ENCODE results near the gene NEK3. TPM values are rescaled to one million over a fixed set of nuclear protein-coding genes. Genes with fewer than 3 reads are reported as not detected.
"Not testable (repeated sequence)": the region's sequence is repeated elsewhere in the genome, so short reads cannot be mapped to it uniquely, and the experiment has no call there.

Gene NEK3, protein sequence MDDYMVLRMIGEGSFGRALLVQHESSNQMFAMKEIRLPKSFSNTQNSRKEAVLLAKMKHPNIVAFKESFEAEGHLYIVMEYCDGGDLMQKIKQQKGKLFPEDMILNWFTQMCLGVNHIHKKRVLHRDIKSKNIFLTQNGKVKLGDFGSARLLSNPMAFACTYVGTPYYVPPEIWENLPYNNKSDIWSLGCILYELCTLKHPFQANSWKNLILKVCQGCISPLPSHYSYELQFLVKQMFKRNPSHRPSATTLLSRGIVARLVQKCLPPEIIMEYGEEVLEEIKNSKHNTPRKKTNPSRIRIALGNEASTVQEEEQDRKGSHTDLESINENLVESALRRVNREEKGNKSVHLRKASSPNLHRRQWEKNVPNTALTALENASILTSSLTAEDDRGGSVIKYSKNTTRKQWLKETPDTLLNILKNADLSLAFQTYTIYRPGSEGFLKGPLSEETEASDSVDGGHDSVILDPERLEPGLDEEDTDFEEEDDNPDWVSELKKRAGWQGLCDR
- total RNA-seq (2021) (1.6 and 3.7 TPM in 2 replicates), Bru-seq, nascent RNA (percentile 30 among the genes with signal in this experiment), BruChase-seq, experiment 1, labeled RNA remaining after a 2-hour chase (percentile 35 among the genes with signal in this experiment), BruChase-seq, experiment 2, labeled RNA remaining after a 6-hour chase (percentile 25 among the genes with signal in this experiment)
- long read RNA-seq, partial matches to known transcripts = 0 of 2 reads
- long read RNA-seq, other reads (novel, unspliced or antisense) = 2 of 2 reads

DNA sequence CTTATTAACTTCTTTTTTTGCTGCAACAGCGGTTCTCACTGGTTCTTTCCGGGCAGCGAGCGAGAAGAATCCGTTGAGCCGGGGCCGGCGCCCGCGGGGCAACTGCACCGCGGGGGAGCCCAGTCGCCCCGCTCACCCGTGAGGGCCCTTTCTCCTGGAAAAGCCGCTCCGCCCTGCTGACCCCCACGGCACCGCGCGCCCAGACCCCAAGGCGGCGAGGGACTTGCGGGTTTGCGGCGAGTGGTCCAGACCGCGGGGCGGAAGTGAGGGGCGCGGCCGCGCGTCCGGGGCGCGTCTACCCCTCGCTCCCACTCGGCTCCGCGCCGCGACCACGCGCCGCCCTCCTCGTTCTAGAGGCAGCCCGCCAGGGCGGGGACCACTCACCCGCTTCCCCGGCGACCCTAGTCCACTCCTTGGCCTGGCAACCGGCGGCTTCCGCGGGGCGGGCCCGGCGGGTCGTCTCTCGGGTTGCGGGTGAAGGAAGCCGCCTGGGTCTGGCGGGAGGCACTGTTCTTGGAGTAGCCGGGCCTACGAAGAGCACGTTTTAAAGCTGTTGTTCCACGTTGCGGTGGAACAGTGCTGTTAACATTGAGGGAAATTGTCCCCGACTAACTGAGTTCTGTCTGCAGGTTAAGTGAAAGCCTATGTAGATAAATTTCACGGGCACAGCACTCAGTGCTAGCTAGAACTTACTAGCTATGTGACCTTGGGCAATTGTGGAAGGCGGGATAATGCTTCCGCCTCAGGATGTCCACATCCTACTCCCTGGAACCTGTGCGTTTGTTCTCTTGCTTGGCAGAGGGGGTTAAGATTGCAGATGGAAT is at the start of gene NEK3:
Gene NEK3, minus strand, starts transcription at position 439 of the 824 bp plus-strand sequence. CDS start 3,406 bp downstream, outside the sequence.
- TF ChIP-seq EZH2 (IDR thresholded peaks at IDR 0.05; ENCODE audit: low read depth) = peak; percentile 75; the same call in 1 of the 2 replicates
- TF ChIP-seq, protein P1, sequence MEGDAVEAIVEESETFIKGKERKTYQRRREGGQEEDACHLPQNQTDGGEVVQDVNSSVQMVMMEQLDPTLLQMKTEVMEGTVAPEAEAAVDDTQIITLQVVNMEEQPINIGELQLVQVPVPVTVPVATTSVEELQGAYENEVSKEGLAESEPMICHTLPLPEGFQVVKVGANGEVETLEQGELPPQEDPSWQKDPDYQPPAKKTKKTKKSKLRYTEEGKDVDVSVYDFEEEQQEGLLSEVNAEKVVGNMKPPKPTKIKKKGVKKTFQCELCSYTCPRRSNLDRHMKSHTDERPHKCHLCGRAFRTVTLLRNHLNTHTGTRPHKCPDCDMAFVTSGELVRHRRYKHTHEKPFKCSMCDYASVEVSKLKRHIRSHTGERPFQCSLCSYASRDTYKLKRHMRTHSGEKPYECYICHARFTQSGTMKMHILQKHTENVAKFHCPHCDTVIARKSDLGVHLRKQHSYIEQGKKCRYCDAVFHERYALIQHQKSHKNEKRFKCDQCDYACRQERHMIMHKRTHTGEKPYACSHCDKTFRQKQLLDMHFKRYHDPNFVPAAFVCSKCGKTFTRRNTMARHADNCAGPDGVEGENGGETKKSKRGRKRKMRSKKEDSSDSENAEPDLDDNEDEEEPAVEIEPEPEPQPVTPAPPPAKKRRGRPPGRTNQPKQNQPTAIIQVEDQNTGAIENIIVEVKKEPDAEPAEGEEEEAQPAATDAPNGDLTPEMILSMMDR (conservative IDR thresholded peaks at IDR 0.05) = no peak
- intact Hi-C loops (cut with micrococcal nuclease; ENCODE audit: unreplicated experiment) = no loop called here
- H3K4me1 ChIP-seq (replicated peaks; ENCODE audit: insufficient read depth) = no peaks in the 10 kb centered on the region
- H2AFZ ChIP-seq = peak within 1 kb of the TSS; percentile 70
- H3K27ac ChIP-seq = no peak within 1 kb of the TSS
- POLR2A ChIA-PET (ENCODE audit: unreplicated experiment) = interaction anchor here (0.7 kb wide), 1 partner anchor 161 kb away, joined by 6 read pairs; no protein-coding TSS in a partner anchor
- H4K20me1 ChIP-seq (ENCODE audit: insufficient read depth) = no peaks in the 10 kb centered on the region
- peak within 1 kb of the TSS; percentile 77 for H3K4me2 ChIP-seq
- H3K36me3 ChIP-seq (ENCODE audit: low read depth) = no peaks in the 10 kb centered on the region
- H3K27me3 ChIP-seq (ENCODE audit: insufficient read depth, low read depth) = peaks cover 22% of the 10 kb centered on the region
- peak within 1 kb of the TSS; percentile 74 for H3K4me3 ChIP-seq
- H3F3A ChIP-seq (ENCODE audit: insufficient read depth, low read depth) = no peaks in the 10 kb centered on the region
- CTCF ChIA-PET = no interaction called here
- no TSS peak for BruUV-seq (replicated peaks)
- no peaks in the 10 kb centered on the region for H3K9me3 ChIP-seq (ENCODE audit: insufficient read depth, low read depth)
- no peaks in the 10 kb centered on the region for H3K79me2 ChIP-seq (ENCODE audit: low read depth)
- no peaks in the 10 kb centered on the region for H3K9me2 ChIP-seq (ENCODE audit: insufficient read depth)
- DNase-seq = peak in 1 of 2 experiments; percentile 29

DNA sequence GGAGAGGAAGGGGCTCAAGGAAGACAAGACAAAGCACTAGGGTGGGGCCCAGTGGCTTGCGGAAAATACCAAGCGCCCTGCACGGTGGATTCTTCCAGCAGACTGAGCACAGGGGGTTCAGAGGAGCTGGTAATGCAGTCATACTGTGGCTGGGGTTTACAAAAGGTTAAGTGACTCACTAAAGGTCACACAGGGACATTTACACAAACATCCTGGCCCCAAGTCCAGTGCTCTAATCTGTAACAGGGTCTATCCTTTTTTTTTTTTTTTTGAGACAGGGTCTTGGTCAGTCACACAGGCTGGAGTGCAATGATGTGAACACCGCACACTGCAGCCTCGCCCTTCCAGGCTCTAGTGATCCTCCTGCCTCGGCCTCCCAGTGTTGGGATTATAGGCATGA is 49.0 kb upstream of the NEK3 start:
- H2AFZ ChIP-seq; H3K9me2 ChIP-seq (ENCODE audit: insufficient read depth); H3K27me3 ChIP-seq (ENCODE audit: insufficient read depth, low read depth); DNase-seq; H3K36me3 ChIP-seq (ENCODE audit: low read depth); H3F3A ChIP-seq (ENCODE audit: insufficient read depth, low read depth); H3K4me2 ChIP-seq; CTCF ChIA-PET; POLR2A ChIA-PET (ENCODE audit: unreplicated experiment); H3K4me1 ChIP-seq (replicated peaks; ENCODE audit: insufficient read depth); H3K79me2 ChIP-seq (ENCODE audit: low read depth); H3K27ac ChIP-seq; H3K9me3 ChIP-seq (ENCODE audit: insufficient read depth, low read depth); H3K4me3 ChIP-seq; intact Hi-C loops (cut with micrococcal nuclease; ENCODE audit: unreplicated experiment); H4K20me1 ChIP-seq (ENCODE audit: insufficient read depth); BruUV-seq (replicated peaks): not testable (repeated sequence)

DNA sequence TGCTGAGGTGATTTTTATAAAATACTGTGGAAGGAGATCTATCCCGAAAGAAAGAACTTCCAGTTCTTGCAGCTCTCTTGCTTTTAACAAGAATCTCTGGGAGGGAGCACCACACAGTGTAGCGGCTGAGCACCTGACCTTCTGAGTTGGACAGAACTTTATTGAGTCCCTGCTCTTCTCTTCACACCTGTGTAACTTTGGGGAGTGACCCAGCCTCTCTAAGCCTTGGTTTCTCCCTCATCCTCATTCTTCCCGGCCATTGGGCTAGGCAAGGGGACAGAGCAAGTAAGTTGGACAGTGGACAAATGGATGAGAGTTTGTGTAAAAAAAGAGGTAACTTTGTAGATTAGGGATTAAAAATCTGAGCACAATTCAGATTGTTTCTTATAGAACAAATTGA is 48.5 kb upstream of the NEK3 start:
- BruUV-seq (replicated peaks); H3F3A ChIP-seq (ENCODE audit: insufficient read depth, low read depth); CTCF ChIA-PET; H3K36me3 ChIP-seq (ENCODE audit: low read depth); H3K9me3 ChIP-seq (ENCODE audit: insufficient read depth, low read depth); H3K4me3 ChIP-seq; DNase-seq; intact Hi-C loops (cut with micrococcal nuclease; ENCODE audit: unreplicated experiment); H3K27ac ChIP-seq; H4K20me1 ChIP-seq (ENCODE audit: insufficient read depth); POLR2A ChIA-PET (ENCODE audit: unreplicated experiment); H2AFZ ChIP-seq; H3K9me2 ChIP-seq (ENCODE audit: insufficient read depth); H3K4me2 ChIP-seq; H3K79me2 ChIP-seq (ENCODE audit: low read depth); H3K27me3 ChIP-seq (ENCODE audit: insufficient read depth, low read depth); H3K4me1 ChIP-seq (replicated peaks; ENCODE audit: insufficient read depth): not testable (repeated sequence)

DNA sequence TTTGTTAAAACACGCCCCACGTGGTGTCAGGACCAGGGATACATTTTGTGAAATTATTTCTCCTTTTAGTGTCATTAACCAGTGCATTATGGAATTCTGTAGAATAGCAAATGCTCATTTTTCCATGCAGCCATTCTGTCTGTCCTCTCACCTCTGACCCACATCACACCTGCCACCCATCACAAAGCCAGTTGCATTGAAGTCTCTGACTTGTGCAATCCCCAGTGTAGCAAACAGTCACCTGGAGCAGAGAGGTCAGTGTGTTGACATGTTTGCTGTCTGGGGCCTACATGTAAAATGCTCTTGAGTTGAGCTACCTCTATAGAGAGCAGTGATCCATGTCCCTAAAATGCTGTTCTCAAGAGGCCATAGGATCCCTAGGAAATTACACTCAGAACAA is 47.9 kb upstream of the NEK3 start:
- H3K27me3 ChIP-seq (ENCODE audit: insufficient read depth, low read depth); H3K79me2 ChIP-seq (ENCODE audit: low read depth); H3K4me3 ChIP-seq; intact Hi-C loops (cut with micrococcal nuclease; ENCODE audit: unreplicated experiment); H3F3A ChIP-seq (ENCODE audit: insufficient read depth, low read depth); H3K36me3 ChIP-seq (ENCODE audit: low read depth); DNase-seq; H3K9me2 ChIP-seq (ENCODE audit: insufficient read depth); H3K27ac ChIP-seq; H3K4me2 ChIP-seq; H2AFZ ChIP-seq; CTCF ChIA-PET; BruUV-seq (replicated peaks); H3K4me1 ChIP-seq (replicated peaks; ENCODE audit: insufficient read depth); POLR2A ChIA-PET (ENCODE audit: unreplicated experiment); H4K20me1 ChIP-seq (ENCODE audit: insufficient read depth); H3K9me3 ChIP-seq (ENCODE audit: insufficient read depth, low read depth): not testable (repeated sequence)

DNA sequence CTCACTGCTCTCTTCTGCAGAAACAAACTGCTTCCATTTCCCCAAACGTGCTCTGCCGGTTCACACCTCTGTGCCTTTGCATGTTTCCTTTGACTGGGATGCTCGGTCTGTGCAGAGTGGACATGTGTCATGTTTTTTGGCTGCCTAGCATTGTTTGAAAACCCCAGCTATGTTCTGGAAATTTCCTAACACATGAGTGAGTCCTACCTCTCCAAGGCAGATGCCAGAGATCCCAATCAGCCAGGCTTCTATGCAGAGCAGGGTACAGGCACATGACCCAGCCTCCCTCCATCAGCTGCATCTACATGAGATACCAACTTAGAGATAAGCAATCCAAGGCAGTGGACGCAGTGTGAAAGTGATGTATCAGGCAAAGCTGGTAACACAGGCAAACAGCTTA is 45.1 kb upstream of the NEK3 start:
- H3K4me2 ChIP-seq; H3K79me2 ChIP-seq (ENCODE audit: low read depth); CTCF ChIA-PET; H3K27ac ChIP-seq; H3K36me3 ChIP-seq (ENCODE audit: low read depth); BruUV-seq (replicated peaks); H4K20me1 ChIP-seq (ENCODE audit: insufficient read depth); DNase-seq; H3F3A ChIP-seq (ENCODE audit: insufficient read depth, low read depth); intact Hi-C loops (cut with micrococcal nuclease; ENCODE audit: unreplicated experiment); H3K27me3 ChIP-seq (ENCODE audit: insufficient read depth, low read depth); H3K9me2 ChIP-seq (ENCODE audit: insufficient read depth); H2AFZ ChIP-seq; H3K4me3 ChIP-seq; H3K4me1 ChIP-seq (replicated peaks; ENCODE audit: insufficient read depth); H3K9me3 ChIP-seq (ENCODE audit: insufficient read depth, low read depth): not testable (repeated sequence)
- POLR2A ChIA-PET (ENCODE audit: unreplicated experiment) = interaction anchor here (0.6 kb wide), 1 partner anchor 44 kb away, joined by 3 read pairs; no protein-coding TSS in a partner anchor

DNA sequence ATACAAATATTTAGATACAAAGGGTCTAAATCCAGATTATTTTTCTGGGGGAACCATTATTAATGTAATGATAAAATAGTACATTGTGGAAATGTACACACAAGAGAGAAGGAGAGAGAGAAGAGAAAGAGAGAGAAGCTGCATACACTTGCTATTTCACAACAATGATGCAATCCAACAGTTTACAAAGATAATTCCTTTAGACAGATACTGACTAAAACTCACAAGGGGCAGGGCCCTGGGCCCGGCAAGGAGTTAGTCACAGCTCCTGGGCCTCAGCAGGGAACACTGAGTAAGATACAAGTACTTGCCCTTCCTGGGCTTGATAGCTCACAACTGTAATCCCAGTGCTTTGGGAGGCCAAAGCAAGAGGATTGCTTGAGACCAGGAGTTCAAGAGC is 44.5 kb upstream of the NEK3 start:
- H3K79me2 ChIP-seq (ENCODE audit: low read depth); H3F3A ChIP-seq (ENCODE audit: insufficient read depth, low read depth); H4K20me1 ChIP-seq (ENCODE audit: insufficient read depth); H3K4me2 ChIP-seq; H3K9me3 ChIP-seq (ENCODE audit: insufficient read depth, low read depth); intact Hi-C loops (cut with micrococcal nuclease; ENCODE audit: unreplicated experiment); H2AFZ ChIP-seq; H3K36me3 ChIP-seq (ENCODE audit: low read depth); H3K27me3 ChIP-seq (ENCODE audit: insufficient read depth, low read depth); H3K27ac ChIP-seq; H3K4me1 ChIP-seq (replicated peaks; ENCODE audit: insufficient read depth); H3K9me2 ChIP-seq (ENCODE audit: insufficient read depth); BruUV-seq (replicated peaks); H3K4me3 ChIP-seq; CTCF ChIA-PET: not testable (repeated sequence)
- DNase-seq = peak in 1 of 2 experiments; percentile 50
- POLR2A ChIA-PET (ENCODE audit: unreplicated experiment) = interaction anchor here (0.6 kb wide), 1 partner anchor 44 kb away, joined by 3 read pairs; no protein-coding TSS in a partner anchor
